Dermis blood vessel endothelial cell (primary cell): ENCODE data around the gene KLHL29. TPM values are rescaled to one million over a fixed set of nuclear protein-coding genes. Genes with fewer than 3 reads are reported as not detected.

Experiments used
- DNase-seq: peaks from one replicate; pipeline ENCODE4 v3.0.0; 2010
- total RNA-seq: library from RNA; depleted of rRNA; stranded (reverse); fragments of >200 nt; gene quantifications from 2 replicates; pipeline ENCODE4 v1.2.3, GENCODE V29; 2014

KLHL29 gene
- total RNA-seq, 1 donor from 2014 or later, result 3.7 TPM

DNA sequence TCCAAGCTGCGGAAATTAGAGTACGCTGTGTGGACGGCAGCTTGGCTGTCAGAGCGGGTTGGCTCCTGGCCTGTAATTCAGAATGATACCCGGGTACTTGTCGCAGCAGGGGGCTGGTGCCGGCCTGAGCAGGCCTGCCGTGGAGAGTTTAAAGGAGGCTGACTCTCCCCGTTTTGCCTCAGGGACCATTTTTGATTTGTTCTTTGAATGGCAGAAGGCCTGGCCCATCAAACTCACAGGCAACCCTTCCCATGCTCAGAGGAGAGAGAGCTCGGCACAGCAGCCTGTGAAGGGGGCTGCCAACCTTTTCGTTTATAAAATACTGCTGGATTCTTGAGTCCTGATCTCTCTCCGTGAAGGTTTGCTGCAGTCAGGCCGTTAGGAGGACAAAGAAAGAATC is 151.3 kb downstream of the KLHL29 start:
- DNase-seq, result no peak

DNA sequence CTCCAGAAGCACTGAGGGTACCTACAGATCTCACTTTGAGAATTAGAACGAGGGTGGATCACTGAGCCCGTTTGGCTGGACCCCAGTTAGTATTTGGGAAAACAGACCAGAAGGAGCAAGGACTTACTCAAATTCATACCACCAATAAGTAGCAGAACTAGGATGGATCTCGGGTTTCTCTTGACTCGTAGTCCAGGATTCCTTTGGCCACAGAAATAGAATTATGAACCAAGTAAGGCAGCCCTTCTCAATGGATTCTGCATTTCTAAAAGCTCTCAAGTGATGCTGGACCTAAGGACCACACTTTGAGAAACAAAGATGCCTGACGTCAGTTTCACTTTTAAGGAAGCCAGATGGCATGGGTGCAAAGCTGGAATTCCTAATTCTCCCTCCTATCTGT is 153.0 kb downstream of the KLHL29 start:
- no peak for DNase-seq

DNA sequence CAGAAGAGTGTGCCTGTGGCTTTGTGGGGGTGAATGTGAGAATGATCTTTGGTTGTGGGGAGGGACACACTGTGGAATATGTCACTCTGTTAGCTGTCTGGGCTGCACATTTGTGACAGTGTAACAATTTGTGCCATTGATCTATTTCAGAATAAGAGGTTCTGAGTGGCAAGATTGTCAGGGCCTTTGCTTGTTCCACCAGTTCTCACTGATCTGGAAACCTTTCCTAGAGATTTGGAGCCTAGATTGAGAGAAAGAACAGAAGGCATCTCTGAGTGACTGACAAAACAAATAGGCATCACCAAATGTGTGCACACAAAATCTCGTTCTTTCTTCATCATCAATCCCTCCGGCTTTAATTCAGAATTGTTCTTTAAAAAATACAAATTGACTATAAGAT is 153.6 kb downstream of the KLHL29 start:
- no peak for DNase-seq

DNA sequence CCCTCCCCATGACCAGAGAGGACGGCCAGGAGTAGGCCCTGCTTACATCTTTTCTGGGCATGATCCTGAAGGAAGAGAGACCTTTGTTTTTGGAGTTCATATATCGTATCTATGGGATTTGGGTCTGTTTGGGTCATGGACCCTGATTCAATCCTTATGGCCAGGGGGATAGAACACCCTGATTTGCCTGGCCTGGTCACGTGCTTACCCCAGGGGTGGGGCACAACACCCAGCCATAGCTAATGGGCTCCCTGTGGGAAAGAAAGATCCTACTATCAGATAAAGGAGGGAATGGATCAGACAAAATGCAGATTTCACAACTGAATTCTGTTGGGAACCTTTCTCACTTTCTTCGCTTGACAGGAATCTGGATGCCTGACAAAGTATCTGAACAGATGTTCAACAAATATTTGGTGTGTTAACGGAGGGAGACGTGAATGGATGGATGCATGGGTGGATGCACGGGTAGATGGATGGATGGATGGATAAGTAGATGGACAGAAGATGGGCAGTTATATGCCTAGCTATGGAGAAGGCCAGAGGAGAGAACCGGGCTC is 155.9 kb downstream of the KLHL29 start:
- DNase-seq, result no peak

DNA sequence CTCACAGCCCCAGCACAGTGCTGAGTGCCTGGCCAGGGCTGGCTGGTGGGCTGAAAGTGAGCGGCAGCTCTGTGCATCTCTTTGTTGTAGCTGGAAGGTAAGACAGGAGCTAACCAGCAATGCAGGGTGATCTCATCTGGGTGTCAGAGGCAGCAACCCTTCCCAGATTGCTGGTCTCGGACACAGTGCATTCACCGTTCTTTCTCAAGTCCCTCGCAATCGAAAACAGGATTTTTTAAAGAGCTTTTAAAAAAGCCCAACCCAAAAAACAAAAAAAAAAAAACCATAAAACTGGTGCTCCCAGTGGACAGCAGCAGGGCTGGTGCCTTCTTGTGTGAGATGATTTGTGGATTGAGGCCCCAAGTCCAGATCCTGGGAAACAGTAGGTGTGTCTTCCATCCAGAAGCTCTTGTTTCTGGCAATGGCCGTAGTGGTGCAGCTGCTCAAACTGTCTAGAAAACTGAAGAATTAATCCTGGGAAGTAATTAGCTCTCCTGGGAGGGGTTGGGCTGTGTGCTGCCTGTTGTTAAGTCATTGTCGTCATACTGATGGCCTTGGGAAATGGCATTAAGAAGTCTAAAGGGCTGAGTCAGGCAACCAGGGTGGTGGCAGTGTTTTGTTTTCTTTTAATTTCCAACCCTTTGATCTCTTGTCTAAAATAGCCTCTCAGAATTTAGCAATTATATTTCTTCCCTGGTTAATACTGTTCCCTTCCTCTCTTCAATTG is 156.7 kb downstream of the KLHL29 start:
- peak; percentile 35 for DNase-seq

DNA sequence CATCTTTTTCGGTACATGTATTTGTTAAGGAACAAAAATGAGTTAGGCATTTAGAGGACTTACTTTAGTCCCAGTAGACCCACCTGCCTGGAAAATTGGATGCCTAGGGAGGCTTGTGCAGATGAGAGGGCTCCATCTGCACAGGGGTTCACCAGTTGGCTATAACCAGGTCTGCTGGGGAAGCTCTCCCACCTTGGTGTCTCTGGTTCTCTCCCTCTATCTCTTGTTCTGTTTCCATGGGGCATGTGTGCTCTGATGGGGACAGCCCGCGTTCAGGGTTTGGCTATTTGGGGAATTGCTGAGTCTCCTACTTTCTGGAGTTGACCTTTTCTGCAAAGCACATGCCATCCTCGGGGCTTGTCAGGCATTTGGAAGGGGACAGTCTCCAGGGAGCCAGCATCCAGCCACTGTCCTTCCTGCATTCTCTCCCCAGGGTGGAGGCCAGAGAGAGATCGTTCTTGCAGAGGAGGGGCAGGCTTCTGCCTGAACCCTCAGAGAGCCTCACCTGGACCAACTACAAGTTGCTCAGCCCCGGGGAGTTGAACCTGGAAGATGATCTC is 157.3 kb downstream of the KLHL29 start:
- DNase-seq, result no peak

DNA sequence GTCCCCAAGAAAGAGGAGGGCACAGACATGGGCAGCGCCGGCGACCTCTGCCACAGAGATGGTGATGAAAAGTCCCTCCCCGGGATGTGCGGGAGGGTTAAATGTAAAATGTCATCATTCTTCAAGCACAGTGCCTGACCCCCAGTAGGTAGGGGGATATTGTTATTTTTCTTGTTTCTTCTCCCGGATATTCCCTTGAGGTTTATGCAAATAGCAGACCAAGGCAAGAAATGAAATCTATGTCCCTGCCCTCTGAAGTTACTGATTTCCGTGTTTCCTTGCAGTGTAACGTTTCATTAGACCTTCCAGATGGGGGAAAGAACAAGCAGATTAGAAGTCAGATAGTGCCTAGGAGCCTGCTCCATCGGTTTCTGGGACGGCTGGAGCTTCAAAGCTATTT is 158.3 kb downstream of the KLHL29 start:
- DNase-seq, result no peak

DNA sequence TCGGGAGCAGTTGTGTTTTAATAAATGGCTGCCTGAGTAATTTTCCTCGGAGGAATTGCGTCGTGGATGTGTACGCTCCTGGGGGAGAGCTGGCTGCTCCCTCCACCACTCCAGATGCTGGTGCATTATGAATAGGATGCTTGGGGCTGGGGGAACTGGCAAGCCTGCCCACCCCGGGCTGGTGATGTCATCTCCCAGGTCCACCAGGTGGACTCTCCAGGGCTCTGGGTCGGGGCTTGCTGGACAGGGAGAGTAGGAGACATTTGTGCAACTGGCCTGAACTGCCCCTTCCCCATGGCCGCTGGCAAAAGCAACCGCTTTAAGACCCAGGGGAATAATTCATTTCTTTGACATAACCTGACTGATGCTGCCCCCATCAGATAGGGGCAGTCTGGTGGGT is 158.7 kb downstream of the KLHL29 start:
- DNase-seq, result no peak

DNA sequence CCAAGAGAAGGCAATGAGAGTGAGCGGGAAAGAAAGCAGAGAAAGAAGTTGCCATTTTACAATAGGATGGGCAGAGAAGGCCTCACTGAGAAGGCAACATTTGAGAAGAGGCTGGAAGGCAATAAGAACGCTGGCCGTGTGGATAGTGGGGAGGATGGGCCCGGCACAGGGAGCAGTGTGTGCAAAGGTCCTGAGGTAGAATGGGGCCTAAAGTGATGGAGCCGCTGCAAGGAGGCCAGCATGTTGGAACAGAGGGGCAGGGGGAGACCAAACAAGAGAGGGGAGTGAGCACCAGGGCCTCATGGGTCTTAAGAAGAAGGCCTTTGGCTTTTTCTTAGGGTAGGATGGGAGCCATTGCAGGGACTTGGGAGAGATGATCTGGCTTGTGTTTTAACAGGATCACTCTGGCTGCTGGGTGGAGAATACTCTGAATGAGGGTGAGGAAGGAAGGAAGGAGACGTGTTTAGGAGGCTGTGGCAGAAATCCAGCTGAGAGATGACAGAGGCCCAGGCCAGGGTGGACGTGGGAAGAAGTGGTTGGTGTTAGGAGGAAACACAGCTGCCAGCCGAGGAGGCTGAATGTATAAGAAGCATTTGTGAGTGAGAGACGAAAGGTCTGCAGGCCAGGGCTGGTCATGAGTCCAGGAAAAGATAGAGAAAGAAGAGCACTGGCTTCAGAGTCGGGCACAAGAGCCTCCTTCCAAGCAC is 159.8 kb downstream of the KLHL29 start:
- DNase-seq, result peak; percentile 73

DNA sequence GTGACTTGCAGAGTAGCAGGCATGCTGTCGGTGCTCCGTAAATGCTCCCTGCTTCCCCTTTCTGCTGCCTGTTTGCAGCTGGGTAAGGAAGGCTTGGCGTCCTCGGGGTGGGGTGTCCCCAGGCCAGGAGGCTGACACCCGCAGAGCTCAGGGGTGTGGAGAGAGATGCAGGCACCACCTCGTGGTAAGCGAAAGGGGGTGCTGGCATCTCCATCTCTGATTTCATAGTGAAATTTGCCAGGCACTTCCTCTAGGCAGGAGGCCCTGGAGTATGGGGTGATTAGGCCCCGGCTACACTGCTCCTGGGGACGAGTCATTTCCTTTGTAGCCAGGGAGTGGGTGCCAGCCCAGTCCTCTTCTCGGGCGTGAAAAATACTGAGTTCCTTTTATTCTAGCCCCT is 160.4 kb downstream of the KLHL29 start:
- DNase-seq, result peak; percentile 63

DNA sequence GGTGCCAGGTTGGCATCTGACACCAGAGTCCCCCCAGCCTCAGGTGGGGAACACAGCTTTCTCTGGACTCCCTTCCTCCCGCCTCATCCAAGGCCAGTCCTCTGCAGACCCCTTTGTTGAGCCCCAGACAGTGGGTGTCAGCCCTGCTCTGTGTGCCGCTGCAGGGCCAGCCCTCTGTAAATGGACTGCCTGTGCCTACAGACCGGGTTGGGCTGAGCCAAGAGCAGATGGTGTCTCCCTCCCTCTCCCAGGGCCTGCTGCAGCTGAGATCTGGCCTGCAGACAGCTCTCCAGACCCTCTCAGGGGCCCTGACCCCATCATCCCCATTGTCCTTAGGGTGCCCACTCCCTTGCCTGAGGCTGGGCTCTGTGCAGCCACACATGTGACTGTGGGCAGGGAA is 160.8 kb downstream of the KLHL29 start:
- DNase-seq, result no peak

DNA sequence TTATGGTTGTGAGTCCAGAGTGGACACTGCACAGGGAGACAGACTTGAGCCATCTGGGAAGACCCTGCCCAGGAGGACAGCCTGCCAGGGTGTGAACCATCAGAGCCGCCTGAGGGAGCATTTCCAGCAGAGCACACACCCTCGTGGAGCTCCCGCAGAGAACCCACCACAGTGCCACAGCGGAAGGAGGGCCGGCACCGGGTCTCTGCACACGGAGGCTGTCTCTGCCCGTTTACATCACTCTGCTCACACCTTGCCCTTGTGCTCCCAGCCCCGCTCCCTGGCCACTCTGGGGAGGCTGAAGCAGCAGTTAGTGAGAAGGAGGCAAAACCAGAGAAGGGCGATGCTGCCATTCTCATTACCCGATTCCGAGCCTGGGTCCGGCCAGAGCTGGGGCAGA is 161.9 kb downstream of the KLHL29 start:
- DNase-seq, result no peak

DNA sequence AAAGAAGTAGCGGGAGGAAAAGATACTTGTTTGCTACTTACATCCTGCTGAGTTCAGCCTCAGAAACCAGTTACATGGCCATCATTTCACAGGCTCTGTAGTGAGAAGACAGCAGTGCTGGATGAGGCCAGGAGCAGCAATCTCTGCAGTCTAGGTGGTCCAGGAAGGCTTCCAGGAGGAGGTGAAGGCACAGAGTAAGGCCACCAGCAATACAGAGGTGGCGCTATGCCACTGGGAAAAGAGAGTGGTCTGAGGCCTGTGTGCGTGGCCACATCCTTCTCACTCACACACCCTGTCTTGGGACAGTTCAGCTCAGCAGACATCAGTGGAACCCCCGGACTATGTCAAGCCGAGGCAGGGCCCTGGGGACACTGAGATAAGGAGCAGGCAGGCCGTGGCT is 162.7 kb downstream of the KLHL29 start:
- no peak for DNase-seq

DNA sequence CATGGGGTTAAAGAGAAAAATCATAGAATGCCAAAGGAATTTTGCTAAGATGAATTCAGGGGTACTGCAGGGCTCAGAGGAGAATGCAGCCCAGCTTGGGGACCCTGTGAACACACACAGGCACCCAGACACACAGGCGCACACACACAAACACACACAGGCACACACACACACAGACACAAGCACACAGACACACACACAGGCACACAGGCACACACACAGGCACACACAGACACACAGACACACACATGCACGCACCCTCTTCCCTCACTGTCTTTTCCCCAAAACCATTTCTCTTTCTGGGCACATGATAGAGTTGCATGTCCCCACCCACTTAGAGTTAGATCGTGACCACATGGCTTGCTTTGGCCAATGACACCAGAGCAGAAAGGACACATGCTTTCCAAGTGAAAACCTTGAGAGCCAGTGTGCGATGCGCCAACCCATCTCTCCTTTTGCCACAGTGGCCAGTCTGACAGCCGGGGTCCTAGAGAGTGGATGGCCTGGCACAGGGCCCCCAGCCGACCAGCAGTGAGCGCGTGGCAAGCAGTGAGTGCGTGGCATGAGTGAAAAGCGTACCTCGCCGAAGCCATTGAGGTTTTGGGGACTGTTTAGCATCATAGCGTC is 163.3 kb downstream of the KLHL29 start:
- DNase-seq, result no peak

DNA sequence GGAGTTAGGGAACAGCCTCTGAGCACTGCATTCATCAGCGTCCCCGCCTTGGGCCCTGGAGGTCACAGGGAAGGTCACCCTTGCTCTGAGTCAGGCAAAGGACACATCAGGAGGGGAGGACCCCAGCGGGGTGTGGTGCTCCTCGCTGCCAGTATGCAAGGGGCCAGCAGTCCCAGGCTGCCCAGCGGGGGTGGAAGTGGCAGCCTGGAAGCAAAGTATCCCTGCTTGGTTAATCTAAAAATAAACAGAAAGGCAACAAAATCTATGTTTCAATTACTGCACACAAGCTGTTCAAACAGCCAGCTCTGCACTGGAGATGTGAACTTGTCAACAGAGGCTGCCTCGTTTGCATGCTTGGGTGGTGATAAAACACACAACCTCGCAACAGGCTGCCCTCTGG is 164.1 kb downstream of the KLHL29 start:
- no peak for DNase-seq

DNA sequence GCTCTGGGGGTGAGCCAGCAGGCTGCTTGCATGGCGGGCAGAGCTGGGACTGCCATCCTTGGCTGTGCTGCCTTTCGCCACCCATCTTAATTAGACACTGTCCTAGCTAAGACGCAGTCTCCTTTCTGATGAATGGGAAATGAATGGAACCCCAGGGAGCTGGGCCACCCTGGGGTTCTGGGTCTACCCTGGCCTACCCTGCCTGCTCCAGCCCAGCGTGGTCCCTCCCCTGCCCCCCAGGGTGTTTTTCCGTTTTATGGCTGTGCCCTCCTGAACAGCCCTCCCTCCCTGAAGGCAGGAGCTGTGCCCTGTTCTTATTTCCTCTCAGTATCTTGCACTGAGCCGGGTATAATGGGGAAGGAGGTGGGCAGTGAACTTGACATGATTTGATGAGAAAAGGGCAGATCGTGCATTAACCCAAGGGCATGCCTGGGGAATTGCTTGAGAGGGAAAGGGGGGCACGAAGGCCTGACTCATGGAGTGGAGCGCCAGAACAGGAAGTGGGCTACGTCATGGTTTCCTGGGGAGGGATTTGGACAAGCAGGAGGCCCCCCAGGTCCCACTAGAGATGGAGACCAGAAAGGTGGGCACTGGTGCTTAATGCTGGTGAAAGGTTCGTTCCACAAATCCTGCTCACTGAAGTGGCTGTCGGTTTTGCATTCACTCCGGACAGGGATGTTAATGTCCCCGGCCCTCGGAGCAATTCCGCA is 165.0 kb downstream of the KLHL29 start:
- peak; percentile 79 for DNase-seq

DNA sequence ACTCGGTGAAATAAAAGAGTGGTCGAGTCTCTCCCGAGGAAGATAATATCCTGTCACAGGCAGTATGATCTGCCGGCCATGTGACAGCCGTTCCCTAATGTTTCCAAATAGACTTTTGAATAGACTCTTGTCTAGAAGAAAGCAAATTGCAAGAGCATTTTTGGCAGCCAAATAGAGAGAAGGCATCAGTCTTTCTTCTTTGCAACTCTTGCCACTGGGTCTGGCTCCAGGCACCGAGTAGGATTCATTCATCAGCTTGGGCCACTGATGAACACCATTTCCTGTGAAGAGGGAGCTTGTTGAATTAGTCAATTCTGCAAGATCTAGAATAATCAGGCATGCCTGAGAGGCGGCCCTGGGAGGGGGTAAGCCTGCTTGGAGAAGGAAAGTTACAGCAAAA is 165.6 kb downstream of the KLHL29 start:
- DNase-seq, result peak; percentile 20

DNA sequence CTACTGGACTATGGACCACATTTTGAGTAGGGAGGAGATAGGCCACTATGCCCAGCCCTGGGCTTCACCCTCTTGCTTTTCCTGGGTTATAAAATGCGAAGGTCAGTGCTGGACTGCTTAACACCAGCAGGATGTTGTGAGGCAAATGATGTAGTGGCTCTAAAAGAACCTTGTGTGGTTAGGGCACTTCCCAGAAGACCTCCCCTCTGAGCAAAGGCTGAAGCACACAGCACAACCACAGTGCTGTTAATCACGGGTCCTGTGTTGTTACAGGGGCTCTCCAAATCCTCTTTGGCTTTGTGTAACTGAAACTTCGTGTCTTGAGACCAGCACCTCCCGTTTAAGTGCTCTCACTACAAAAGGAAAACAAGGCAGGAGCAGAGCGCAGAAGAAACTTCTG is 166.9 kb downstream of the KLHL29 start:
- DNase-seq, result no peak

DNA sequence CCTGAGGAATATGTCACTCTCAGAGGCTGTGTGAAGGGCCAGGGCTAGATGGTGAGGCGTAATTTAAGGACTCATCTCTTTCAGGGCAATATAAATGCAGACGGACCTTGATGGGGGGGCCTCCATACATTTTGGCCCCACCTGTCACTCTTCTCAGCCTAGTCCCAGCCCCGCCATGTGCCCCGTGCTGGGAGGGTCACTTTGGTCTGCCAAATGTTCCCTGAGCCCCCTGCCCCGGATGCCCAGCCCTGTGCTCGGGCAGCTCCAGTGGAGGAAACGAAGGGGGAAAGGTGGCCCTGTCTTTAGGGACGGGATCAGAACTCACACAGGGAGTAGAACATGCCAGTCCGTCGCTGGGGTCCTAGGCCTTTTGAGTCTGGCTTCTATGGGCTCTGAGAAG is 168.6 kb downstream of the KLHL29 start:
- DNase-seq, result no peak

DNA sequence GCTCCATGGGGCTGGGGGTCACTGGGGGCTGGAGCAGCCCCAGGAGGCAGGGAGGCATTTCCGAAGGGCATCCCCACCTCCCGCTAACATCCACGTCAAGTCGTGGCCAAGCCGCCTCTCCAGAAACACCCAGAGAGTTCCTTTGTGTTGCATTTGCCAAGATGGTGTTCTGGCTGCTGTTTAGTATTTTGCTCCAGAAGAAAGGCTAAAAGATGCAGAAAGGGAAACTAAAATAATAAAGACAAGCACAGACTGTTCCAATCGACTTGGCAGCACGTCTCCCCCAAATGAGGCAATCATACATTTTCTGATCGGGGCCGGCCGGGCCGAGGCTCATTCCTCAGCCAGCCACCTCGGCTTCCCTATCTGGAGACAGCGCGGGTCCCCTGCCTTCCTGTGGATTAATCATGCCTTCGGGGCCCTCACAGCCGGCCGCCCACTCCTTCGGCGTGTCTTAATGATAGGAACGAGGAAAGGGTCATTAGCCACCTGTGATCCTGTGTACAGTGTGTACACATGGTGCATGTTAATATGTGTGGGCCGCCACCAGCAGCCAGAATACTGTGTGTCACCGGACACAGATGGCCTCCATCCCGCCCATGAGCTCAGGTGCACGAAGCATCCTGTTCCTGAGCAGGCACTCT is 169.2 kb downstream of the KLHL29 start:
- DNase-seq, result no peak

DNA sequence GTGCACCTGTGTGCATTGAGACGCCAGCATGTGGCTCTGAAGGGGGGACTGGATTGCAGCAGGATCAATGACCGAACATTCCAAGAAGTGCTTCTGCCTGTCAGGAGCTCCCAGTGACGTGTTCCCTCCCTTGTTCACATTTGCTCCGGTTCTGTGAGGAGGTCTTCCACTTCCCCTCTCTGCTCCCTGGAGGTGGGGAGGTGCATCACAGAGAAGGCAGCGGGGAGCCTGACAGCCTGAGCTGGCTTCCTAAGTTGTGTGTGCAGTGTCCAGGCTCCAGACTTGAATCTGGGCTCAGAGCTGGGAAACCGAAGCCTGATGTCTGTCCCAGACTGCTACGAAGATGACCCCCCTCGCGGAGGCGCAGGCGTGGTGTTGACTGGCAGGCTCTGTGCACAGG is 171.0 kb downstream of the KLHL29 start:
- DNase-seq, result no peak

DNA sequence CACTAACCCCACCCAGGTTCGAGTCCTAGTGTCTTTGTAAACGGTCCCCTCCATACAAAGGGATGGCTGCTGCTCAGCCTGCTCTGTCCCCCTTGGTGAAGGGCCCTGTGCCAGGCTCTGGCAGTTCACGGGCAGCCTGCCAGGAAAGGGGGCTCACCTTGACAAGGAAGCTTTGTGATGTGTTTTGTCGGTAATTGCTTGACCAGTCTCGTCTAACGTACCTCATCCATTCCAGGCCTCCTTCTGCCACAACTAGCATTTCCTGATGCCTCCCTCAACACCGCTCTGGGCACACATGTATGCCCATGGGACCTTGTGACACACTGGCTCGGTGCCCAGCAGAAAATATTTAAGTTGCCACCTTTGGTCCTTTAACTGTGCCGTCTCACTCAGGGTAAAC is 171.9 kb downstream of the KLHL29 start:
- DNase-seq, result no peak
